ENCODE results near the gene CCDC167.

DNA sequence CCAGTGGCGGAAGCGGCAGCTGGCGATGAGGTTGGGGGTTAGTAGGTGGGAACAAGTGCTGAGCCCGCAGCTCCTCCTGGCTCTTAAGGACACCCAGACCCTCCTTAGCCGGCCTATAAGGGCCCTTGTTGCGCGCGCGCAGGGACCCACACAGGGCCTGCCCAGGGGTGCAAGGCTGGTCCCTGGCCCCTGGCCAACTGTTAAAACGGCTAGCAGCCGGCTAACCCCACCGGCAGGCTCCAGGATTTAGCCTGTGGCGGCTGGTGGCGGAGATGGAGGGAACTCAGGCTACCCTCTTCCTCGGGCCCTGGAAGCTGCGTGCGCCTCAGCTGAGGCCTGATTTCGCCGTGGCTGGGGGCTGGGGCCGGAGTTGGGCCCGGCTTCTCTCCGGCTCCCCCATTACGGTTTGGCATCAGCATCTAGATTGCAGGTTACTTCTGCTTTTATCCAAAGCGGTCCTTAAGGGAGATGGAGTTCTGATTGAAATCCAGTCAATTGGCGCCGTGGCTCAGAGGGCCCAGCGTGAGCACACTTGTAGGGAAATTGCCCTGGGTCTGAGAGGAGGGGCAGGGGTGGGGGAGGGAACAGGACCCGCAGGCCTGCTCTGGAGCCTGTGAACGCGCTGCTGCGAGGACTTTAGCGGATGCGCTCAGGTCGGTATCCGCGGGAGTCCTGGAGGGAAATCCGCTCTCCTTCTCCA is 36.9 kb upstream of the CCDC167 start:
- TF ChIP-seq, protein P1, sequence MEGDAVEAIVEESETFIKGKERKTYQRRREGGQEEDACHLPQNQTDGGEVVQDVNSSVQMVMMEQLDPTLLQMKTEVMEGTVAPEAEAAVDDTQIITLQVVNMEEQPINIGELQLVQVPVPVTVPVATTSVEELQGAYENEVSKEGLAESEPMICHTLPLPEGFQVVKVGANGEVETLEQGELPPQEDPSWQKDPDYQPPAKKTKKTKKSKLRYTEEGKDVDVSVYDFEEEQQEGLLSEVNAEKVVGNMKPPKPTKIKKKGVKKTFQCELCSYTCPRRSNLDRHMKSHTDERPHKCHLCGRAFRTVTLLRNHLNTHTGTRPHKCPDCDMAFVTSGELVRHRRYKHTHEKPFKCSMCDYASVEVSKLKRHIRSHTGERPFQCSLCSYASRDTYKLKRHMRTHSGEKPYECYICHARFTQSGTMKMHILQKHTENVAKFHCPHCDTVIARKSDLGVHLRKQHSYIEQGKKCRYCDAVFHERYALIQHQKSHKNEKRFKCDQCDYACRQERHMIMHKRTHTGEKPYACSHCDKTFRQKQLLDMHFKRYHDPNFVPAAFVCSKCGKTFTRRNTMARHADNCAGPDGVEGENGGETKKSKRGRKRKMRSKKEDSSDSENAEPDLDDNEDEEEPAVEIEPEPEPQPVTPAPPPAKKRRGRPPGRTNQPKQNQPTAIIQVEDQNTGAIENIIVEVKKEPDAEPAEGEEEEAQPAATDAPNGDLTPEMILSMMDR (IDR thresholded peaks at IDR 0.05; ENCODE audit: insufficient read depth, low read depth, low read length), result no peak
- TF ChIP-seq EZH2 (IDR thresholded peaks at IDR 0.05; ENCODE audit: insufficient read depth, low read length), result no peak
